Hypothalamus (tissue), 51 donors: Measurements from ENCODE around the gene TSN.
"Not testable (repeated sequence)": the region's sequence is repeated elsewhere in the genome, so short reads cannot be mapped to it uniquely, and the experiment has no call there.

Experiments
- DNase-seq, 51 donors: peaks; one replicate each; lab custom pipeline; 2025; lab: John Stamatoyannopoulos, UW

Gene TSN

DNA sequence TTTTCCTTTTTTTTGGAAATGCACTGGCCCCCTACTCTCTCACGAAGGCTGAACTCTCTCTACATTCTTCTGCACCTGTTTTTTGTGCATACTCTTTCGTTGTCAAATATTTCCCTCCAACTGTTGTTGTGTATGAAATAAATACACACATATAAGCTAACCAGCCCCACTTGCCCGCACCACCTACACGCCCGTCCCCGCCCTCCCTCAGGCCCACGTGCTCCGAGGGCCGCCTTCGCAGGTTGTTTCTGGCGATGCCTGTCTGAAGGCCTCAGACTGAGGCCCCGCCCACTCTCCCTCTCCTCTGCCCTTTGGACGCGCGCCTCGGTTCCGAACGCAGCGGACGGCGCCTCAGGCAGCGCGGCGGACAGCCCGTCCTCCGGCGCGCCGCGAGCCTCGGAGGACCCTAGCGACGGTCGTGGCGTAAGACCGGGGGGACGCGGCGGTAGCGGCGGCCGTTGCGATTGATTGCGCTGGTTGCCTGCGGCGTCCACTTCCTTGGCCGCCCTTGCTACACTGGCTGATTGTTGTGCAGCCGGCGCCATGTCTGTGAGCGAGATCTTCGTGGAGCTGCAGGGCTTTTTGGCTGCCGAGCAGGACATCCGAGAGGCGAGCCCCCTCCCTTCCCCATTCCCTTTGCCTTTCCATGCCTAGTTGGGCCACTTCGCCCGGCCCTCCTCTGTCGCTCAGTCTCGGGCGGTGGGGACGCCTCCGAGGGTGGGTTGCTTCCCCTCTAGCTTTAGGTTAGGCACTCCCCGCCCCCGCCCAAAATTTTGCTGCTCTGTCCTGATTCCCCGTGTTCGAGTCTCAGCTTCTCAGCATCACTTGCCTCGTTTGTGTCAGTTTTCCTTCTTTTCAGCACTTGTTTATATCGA, at the start of gene TSN:
Gene TSN (plus strand): TSS at position 415 of the 875 bp plus-strand sequence. CDS start 129 bp downstream, at position 544.
- DNase-seq = peak; percentile 40 to 98 (median 93)

DNA sequence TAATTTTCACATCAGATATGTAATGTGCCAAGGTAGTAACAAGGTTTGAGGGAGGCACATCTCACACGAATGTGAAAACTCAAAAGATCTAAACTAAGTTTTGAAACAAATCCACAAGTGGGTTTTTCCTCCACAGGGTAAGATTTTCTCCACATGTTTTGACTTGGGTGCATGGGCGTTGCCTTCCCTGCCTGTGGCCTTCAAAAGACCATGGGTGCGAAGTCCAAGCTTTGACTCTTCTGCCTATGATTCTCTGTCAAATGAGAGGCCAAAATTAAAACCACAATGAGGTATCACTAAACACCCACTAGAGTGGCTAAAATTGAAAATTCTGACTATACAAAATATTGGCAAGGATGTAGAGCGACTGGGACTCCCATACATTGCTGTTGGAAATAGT, 49.5 kb upstream of the TSN start:
- DNase-seq = no peak

DNA sequence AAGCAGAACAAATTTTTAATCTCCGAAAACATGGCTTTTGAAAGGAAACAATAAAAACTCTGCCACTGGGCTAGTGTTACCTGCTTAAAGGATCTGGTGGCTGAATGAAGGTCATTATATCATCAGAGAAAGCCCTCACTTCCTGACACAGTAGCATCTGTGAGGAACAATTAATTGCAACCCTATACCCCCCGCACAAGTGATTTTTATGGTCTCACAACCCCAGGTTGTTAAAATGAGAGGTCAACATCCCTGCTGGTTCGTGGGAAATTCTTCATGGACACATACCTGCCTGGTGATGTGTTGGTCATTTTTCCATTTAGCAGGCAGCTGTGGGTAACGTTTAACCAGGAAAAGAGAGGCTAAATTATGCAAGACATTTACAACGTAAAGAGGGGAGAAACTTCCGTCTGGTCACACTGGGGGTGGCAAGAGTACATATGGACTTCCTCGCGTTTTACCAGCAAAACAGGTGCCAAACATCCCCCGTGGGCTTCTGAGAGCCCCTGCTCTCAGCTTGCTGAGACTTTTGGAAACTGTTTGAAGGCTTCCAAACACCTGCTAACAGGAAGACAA, 48.0 kb upstream of the TSN start:
- DNase-seq = no peak

DNA sequence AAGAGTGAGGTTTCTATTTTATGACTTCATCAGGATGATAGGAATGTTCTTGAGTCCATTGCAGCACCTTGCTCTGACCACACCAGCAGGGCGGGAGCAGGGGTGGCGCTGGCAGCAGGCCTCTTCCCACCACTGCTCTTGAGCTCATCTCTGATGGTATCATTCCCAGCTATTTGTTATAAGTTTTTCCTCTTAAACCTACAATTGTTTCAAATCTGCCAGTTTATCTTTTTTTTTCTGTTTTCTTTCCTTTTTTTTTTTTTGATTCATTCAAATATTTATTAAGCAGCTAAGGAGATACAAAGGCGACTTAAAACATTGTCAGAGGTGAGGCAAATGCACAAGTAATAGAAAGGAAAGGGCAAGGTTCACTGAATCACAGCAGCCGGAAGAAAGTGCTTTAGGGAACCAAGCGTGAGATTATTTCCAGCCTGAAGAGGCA, 47.5 kb upstream of the TSN start:
- no peak for DNase-seq

DNA sequence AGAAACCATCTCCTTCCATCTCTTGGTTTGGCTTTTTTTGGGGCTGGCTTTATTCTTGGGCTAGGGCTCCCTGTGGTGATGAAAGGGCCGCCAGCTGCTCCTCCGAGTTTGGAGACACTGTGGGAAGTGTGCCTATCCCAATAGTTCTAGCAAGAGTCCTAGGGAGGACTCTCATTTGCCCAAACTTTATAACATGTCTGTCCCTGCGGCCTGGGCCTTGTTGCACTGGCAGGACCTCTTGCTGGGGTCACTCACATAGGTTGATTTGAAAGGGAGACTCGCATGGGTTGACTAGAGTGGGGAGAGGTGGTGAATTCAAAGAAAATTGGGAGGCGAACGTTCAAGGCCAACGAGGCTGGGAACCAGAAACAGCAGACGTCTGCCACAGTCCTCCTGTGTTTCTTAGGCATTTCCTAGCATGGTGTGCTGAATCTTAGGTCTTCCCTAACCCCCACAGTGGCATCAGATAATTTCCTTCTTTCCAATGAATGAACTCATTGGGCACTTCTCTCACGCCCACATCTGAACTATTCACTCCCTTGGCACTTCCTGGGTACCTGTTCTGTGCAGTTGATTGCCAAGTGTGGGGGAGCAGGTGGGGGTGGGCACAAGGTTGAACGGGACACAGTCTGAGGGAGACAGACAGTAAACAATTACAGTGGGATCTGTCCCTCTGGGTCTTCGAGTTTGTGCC, 45.5 kb upstream of the TSN start:
- DNase-seq = no peak

DNA sequence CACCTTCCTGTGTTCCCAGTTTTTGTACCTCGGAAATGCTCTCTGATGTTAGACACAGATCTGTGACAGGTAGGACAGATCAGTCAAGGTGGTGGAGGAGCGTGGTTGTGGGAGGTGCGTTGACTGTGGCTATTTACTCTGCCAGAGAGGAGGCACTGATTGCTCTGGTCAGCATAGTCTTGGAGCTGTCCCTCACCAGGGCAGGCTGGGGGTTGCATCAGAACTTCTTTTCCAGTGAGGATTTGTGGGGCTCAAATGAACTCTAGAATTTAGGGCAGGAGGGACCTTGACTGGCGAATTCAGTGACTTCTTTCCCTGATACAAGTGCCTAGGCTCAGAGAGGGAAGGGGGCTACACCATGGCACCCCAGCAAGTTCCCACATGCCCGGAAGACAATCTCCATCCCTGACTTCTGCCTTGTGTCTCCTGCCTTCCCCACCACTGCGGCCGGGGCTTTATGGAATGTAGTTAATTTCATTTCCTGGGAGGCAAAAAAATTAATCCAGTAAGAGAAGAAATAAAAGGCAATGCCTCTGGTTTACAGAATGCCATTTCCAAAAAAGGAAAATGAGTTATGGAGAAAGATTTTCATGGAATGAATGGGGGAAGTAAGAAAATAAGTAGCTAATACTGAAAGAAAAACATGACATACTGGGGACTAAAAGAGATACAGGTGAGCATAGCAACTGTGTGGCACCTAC, 44.8 kb upstream of the TSN start:
- no peak for DNase-seq

DNA sequence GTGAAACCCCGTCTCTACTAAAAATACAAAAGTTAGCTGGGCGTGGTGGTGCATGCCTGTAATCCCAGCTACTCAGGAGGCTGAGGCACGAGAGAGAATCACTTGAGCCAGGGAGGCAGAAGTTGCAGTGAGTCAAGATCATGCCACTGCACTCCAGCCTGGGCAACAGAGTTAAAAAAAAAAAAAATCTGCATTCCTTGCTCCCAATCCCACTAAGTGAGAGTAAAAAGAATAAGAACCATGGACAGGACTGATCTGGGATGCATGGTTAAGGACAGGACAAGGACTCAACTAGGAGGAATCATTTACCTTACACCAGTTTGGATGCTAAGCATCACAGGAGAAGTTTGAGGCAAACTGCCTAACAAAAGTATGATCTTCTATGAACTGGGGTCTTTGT, 44.0 kb upstream of the TSN start:
- not testable (repeated sequence) for DNase-seq

DNA sequence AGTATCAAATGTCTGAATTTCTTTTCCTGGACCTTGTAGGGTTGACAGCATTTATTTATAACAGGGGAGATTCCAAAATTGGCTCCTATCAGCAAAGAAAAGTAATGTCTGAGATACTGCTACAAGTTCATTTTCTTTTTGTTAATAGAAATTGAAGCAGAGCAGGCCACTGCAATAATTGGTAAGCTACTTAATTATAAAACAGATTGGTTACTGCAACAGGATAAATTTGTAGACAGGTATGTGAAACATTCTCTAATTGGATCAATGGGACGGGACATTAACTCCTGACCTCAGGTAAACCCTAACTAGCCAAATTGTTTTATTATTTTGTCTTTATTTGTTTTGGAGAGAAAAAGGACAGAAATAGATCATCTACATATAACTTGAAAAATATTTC, 39.3 kb upstream of the TSN start:
- DNase-seq = no peak

DNA sequence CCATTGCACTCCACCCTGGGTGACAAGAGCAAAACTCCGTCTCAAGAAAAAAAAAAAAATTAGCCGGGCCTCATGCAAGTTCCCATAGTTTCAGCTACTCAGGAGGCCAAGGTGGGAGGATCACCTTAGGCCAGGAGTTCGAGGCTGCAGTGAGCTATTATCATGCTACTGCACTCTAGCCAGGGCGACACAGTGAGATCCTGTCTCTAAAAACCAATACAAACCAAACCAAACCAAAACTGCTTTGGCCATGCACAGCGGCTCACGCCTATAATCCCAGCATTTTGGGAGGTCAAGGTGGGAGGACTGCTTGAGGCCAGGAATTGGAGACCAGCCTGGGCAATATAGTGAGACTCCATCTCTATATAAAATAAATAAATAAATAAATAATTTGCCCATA, 37.9 kb upstream of the TSN start:
- no peak for DNase-seq

DNA sequence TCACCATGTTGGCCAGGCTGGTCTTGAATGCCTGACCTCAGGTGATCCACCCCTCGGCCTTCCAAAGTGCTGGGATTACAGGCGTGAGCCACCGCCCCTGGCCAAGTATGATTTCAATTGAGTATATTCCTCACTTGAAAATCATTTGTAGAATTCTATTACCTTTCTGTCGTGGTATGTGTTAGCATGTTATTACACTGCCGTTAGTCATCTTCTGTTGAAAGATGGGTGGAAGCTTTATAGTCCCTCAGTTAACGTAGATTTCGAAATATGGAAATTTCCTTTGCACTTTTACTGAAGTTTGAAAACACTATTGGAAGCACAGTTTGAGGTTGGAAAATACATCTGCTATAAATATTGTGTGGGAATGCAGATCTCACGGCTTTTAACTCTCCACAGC, 33.5 kb upstream of the TSN start:
- DNase-seq = no peak

DNA sequence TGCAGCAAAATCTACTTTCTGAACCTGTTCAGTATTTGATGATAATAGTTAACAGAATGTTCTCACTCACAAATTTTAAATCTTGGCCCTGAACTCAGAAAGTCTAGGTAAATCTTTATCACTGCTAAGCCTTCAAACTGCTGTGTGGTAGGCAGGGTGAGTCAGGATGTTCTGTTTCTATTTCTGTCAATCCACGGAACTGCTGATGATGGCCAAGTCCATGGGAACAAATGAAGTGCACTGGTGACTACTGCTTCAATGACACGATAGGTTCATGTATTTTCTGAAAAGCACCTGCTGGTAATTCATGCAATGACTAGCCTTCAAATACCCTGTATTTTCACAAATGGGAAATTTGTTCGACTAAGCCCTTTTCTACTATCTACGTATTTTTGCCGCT, 33.0 kb upstream of the TSN start:
- no peak for DNase-seq

DNA sequence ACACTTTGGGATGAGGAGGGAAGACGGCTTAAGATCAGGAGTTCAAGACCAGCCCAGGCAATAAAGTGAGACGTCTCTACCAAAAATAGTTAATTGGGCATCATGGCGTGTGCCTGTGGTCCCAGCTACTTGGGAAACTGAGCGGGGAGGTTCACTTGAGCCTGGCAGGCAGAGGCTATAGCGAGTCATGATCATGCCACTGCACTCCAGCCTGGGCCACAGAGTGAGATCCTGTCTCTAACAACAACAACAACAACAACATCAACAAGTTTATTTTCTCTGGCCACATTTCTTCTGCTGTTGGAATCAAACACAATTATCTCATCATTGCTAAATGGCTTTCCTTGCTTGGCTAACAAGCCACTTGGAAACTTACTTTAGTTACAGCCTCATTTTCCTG, 32.1 kb upstream of the TSN start:
- DNase-seq = no peak

DNA sequence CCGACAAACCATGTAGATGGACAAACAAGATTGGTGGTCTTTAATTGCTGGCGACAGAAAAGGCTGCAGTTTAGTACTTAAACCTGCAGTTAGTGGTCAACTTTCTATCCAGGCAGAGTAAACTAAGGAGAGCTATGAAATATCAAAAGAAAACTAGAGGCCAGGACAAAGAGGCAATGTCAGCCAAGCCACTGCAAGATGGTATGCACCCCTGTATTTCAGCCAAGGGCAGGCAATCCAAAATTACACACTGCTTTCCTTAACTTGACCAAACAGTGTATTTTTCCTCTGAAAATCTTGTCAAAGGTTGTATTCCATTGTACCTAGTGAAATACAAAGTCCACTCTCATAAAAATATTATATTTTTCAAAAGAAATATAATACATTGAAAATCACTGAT, 28.1 kb upstream of the TSN start:
- DNase-seq = no peak

DNA sequence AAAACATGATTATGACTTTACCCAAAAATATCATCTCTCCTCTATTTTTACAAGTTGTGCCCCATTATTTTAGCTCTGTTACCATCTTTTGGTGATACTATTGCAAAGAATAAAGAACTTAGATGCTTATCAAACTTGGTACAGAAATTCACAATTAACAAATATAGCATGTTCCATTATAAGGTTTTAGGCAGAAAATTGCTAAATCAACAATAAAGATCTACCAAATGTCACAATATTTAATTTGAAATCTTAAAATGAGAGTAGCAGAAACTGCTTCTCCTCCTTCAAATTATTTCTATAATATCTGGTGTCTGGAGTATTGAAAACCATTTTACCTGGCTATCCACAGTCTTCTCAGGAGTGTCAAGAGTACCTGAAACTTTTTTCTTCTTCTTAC, 27.5 kb upstream of the TSN start:
- no peak for DNase-seq

DNA sequence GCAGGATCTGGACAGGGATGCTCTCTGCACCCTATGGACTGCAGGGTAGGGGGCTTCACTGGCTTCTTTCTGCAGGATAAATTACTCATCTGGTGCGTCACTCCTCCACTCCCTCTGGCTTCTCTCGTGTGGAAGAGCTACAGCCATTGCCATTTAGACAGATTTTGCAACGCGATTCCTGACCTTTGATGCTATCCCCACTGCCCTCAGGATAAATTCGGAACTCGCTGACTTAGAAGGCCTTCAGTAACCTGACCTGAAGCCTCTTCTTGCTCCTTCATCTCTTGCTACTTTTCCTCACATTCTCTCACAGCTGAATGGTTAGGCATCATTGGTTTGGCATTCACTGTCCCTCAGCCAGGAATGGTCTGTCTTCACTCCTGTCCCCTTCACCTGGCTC, 24.1 kb upstream of the TSN start:
- DNase-seq = no peak

DNA sequence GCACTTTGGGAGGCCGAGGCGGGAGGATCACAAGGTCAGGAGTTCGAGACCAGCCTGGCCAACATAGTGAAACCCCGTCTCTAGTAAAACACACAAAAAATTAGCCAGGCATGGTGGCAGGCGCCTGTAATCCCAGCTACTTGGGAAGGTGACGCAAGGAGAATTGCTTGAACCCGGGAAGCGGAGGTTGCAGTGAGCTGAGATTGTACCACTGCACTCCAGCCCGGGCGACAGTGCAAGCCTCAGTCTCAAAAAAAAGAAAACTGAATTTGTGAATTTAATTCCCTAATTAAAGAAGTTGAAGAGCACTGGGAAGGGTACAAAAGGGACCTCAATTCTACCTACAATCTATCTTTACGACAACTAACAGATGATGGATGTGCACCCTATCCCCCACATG, 20.9 kb upstream of the TSN start:
- not testable (repeated sequence) for DNase-seq

DNA sequence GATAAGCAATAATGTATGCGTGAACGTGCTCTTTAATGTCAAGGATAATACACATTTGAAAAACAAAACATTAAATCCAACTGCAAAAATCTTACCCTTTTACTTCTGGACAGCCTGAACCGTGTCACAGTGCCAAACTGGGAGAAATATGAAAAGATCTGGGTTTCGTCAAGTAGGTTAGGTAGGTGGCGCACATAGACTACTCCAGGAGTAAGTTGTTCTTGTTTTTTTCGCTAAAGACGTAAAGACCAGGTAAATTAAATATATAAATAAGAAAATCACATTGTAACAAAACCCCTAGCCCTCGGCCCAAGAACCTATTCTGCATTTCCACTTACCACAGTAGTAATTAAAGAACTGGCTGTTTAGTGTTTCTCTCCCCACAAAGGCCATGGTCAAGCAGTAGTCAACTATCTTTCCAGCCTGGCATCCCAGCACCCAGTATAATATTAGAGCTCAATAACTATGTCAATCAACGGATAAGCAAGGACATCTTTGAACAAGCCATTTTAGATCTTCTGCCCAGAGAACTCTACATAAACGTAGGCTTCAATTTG, 19.9 kb upstream of the TSN start:
- DNase-seq = no peak

DNA sequence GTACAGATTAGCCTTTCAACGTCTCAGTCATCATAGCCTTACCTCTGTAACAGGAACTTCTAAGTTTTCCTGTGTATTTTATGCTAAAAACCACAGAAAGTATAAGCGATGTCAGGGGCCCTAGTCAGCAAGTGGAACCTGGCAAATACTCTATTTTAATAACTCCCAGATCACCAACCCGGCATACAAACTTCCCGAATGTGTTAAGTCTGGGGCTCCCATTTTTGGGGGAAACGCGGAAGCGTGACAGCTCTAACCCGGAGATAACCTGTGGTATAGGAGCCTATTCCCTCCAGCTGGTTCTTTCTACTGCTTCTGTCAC, 19.4 kb upstream of the TSN start:
- no peak for DNase-seq

DNA sequence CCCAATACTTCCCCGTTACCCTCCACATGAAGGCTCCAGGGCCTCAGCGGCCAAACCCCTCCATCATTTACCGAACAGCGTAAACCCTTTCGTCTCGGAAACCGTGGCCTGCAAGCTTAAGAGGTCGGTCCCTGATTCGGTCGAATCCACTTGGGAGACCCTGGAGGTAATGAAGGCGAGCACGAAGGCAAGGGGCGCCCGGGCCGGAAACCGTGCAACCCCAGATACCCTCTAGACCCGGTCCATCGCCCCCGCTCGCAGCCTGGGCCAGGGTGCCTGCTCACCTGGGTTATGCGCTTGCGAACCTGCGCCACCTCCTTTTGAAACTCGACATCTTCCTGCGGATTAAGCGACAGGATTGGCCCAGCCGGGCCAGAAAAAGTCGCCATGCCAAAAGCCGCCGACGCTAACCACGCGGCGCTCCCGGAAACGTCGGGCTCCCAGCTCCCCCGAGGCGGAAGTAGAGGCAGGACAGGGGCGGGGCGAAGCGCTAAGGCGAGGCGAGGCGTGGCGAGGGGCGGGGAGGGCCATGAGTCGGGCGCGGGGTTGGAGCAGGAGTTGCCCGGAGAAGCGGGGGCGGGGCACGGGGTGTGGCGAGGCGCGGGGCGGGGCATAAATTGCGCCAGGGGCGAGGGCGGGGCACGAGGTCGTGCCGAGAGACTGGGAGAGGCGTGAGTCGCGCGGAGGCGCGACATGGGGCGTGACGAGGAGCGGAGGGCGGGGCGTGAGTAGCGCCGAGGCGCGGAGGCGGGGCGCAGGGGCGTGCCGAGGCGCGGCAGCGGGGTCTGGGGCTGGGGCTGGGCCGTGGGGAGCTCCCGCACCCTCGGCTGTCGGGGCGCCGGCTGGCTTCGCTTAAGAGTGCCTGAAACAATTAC, 18.8 kb upstream of the TSN start, which contains the start of gene NIFK:
Gene NIFK (minus strand): TSS at position 414 of the 875 bp plus-strand sequence. CDS start 25 bp downstream, at position 389.
- peak; percentile 53 to 99 (median 97) for DNase-seq

DNA sequence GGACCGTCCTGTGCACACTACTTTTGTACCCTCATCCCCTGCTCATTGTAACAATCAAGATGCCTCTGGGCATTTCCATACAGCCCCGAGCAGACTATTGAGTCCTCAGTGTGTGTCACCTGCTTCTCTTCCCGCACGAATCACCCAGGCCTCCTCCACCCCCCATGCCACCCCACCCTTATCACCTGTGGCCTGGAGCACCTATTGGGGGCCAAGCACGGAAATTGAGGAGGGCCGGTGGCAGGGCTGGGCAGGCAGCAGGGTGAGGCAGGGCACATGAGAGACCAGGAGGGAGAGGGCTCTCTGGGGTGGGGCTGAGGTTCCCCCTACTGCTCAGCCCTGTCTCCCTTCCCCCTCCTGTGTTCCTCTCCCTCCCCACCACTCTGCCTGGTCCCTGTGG, 14.5 kb upstream of the TSN start:
- no peak for DNase-seq
